GM12878 (cell line): ENCODE measurements around the gene BAG1. TPM values are rescaled to one million over a fixed set of nuclear protein-coding genes. Genes with fewer than 3 reads are reported as not detected.

Source experiments
- CHD1 ChIP-seq: IDR thresholded peaks from 2 replicates; pipeline ENCODE4 v1.6.1; 2012; ENCODE audit warnings: low read depth, low read length, improper control_type of control experiment
- E2F8 ChIP-seq: fragments of 450-650 bp; IDR thresholded peaks from 2 replicates; pipeline ENCODE4 v1.6.1; 2018; ENCODE audit warnings: mild to moderate bottlenecking, low read depth, moderate library complexity; ENCODE audit not compliant: partially characterized antibody
- EP300 ChIP-seq, 2 experiments: fragments of 150-350 bp in 1 of 2; IDR thresholded peaks; 2 replicates each; pipeline ENCODE4 v1.6.1; 2011 to 2012; ENCODE audit warnings: low read depth in 2 of 2, low read length in 2 of 2, borderline replicate concordance in 1 of 2, improper control_type of control experiment in 1 of 2, inconsistent platforms in 1 of 2; ENCODE audit not compliant: control insufficient read depth in 1 of 2
- EZH2 ChIP-seq: IDR thresholded peaks from 2 replicates; pipeline ENCODE4 v1.6.1; 2012; ENCODE audit warnings: low read depth, mild to moderate bottlenecking, control low read depth, inconsistent platforms, low read length, borderline replicate concordance; ENCODE audit not compliant: control insufficient read depth
- FOXM1 ChIP-seq: IDR thresholded peaks from 2 replicates; pipeline ENCODE4 v1.6.1; 2012; ENCODE audit warnings: low read depth, mild to moderate bottlenecking, inconsistent platforms, low read length, moderate library complexity
- GABPA ChIP-seq: IDR thresholded peaks from 2 replicates; pipeline ENCODE4 v1.6.1; 2014; ENCODE audit warnings: antibody characterized with exemption, low read depth, mild to moderate bottlenecking, inconsistent platforms
- GATAD2B ChIP-seq: fragments of 450-650 bp; conservative IDR thresholded peaks from 2 replicates; pipeline ENCODE4 v1.6.1; 2017; ENCODE audit warnings: low read depth, mild to moderate bottlenecking, moderate library complexity
- IKZF2 ChIP-seq, 2 experiments: fragments of 450-650 bp; IDR thresholded peaks; 2 replicates each; pipeline ENCODE4 v1.6.1; 2017; ENCODE audit warnings: mild to moderate bottlenecking in 2 of 2, moderate library complexity in 2 of 2
- IRF4 ChIP-seq: IDR thresholded peaks from 2 replicates; pipeline ENCODE4 v1.6.1; 2011; ENCODE audit warnings: low read depth, low read length
- MEF2A ChIP-seq: IDR thresholded peaks from 2 replicates; pipeline ENCODE4 v1.6.1; 2011; ENCODE audit warnings: low read depth, mild to moderate bottlenecking, low read length, moderate library complexity; ENCODE audit not compliant: insufficient read depth
- MTA2 ChIP-seq: fragments of 450-650 bp; IDR thresholded peaks from 2 replicates; pipeline ENCODE4 v1.6.1; 2016; ENCODE audit warnings: low read depth, mild to moderate bottlenecking, moderate library complexity
- NBN ChIP-seq: fragments of 450-650 bp; IDR thresholded peaks from 2 replicates; pipeline ENCODE4 v1.6.1; 2016
- POLR2AphosphoS2 ChIP-seq: IDR thresholded peaks from 2 replicates; pipeline ENCODE4 v1.6.1; 2011; ENCODE audit warnings: low read depth, mild to moderate bottlenecking, low read length, improper control_type of control experiment, moderate library complexity
- POU2F2 ChIP-seq: IDR thresholded peaks from 3 replicates; pipeline ENCODE4 v1.6.1; 2011; ENCODE audit warnings: low read depth, mild to moderate bottlenecking, low read length, borderline replicate concordance
- RAD51 ChIP-seq: fragments of 450-650 bp; IDR thresholded peaks from 2 replicates; pipeline ENCODE4 v1.6.1; 2016; ENCODE audit warnings: moderate library complexity, mild to moderate bottlenecking, inconsistent platforms
- SMARCA5 ChIP-seq: fragments of 450-650 bp; IDR thresholded peaks from 2 replicates; pipeline ENCODE4 v1.6.1; 2017; ENCODE audit warnings: mild to moderate bottlenecking
- SUPT20H ChIP-seq: IDR thresholded peaks from 2 replicates; pipeline ENCODE4 v1.6.1; 2011; ENCODE audit warnings: low read depth, mild to moderate bottlenecking, low read length, moderate library complexity, borderline replicate concordance; ENCODE audit not compliant: control insufficient read depth
- TAF1 ChIP-seq: IDR thresholded peaks from 2 replicates; pipeline ENCODE4 v1.6.1; 2011; ENCODE audit warnings: mild to moderate bottlenecking, low read depth, low read length, borderline replicate concordance
- YBX1 ChIP-seq: fragments of 450-650 bp; IDR thresholded peaks from 2 replicates; pipeline ENCODE4 v1.6.1; 2016; ENCODE audit warnings: antibody characterized with exemption
- ZNF274 ChIP-seq: IDR thresholded peaks from one replicate; pipeline ENCODE4 v1.8.0; 2011; ENCODE audit not compliant: insufficient read length, insufficient read depth
- polyA plus RNA-seq, 11 experiments: library from polyadenylated mRNA; depleted of rRNA in 4 of 11; unstranded in 6 of 11; stranded (reverse) in 5 of 11; fragments of >200 nt; fragmentation: Nextera tagmentation in 4 of 11; fragmentation: Illumina TruSeq in 1 of 11; extraction: Ambion mirVana in 4 of 11; extraction: Trizol in 1 of 11; gene quantifications; 1 replicate in 1 of 11; 2 replicates in 10 of 11; pipeline versions ENCODE4 v1.2.1 to v1.2.3, GENCODE V29; 2011 to 2016; ENCODE audit warnings: inconsistent platforms in 2 of 11, missing spikeins in 2 of 11, low read depth in 1 of 11
- total RNA-seq, 4 experiments: library from RNA; depleted of rRNA in 3 of 4; stranded (reverse); fragments of >200 nt in 3 of 4; fragmentation: Illumina TruSeq in 1 of 4; extraction: Trizol in 1 of 4; gene quantifications; 2 replicates each; pipeline versions ENCODE4 v1.2.1 to v1.2.3, GENCODE V29; 2013 to 2021
- TF ChIP-seq, protein P1 (sequence below): IDR thresholded peaks from 2 replicates; pipeline ENCODE4 v1.6.1; 2012; ENCODE audit warnings: improper control_type of control experiment, low read depth, low read length; ENCODE audit not compliant: insufficient replicate concordance
- TF ChIP-seq, protein P2 (sequence below): IDR thresholded peaks from 2 replicates; pipeline ENCODE4 v1.6.1; 2011; ENCODE audit warnings: low read depth, mild to moderate bottlenecking, low read length, moderate library complexity, borderline replicate concordance; ENCODE audit errors: extremely low read depth

Gene BAG1
- total and polyA plus RNA-seq, 10 of the 15 experiments (the other 5 are each of a cell fraction or from before 2014, with no cell fraction given) = 11.6 to 135 (median 68.9) TPM

DNA sequence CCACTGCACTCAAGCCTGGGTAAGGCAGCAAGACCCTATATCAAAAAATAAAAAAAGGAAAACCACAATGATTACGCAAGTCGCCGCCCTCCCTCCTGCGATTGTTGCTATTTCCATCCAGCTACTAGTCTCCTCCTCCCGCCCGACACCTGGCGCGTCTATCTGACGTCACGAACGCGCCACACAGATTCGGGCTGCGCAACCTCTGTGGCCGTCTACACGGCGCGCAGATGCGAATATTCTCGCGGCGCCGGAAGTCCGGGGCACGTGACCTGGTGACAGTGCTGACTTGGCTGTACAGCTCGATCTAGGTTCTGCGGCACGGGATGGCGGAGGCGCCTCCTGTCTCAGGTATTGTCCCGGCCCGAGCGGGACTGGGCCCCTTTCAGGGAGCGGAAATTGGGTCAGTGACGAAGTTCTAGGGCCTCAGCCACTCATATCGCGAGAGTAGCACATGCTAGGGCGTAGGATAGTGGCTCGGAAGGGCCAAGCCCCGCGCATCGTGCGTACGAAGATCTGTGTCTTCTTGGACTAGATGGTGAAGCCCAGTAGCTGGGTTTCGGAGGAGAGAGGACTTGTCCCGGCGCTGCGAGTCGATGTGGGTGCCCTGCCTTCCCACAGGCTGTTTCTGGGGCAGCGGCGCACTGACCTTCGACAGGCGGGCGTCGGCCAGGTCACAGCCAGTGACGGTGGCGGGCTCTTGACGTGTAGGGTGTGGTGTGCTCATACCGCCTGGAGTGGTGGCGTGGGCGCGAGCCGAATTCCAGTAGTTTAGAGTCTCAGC, 25.9 kb upstream of the BAG1 start, which contains the start of gene NFX1 (continued):
- TF ChIP-seq E2F8 (peak; percentile 89), MEF2A (peak; percentile 91), POLR2AphosphoS2 (peak; percentile 94), YBX1 (no peak), FOXM1 (peak; percentile 59; the same call in 1 of the 2 replicates), GATAD2B (peak; percentile 60; the same call in 1 of the 2 replicates), NBN (peak; percentile 100), EP300 (IDR thresholded peaks at IDR 0.05; ENCODE audit: borderline replicate concordance in 1 of 2, control insufficient read depth in 1 of 2, low read depth in 2 of 2, low read length in 2 of 2) (peak in 1 of 2 experiments; percentile 43; a peak in 1 of 4 replicates), POU2F2 (peak; percentile 64; the same call in 1 of the 3 replicates), CHD1 (no peak), IRF4 (no peak), GABPA (peak; percentile 84), ZNF274 (no peak), RAD51 (peak; percentile 98), SMARCA5 (0 out of 2 replicates have a peak, but pooled peaks have one; percentile 38), EZH2 (no peak), IKZF2 (IDR thresholded peaks at IDR 0.05) (peak; percentile 17 to 45; a peak in 2 of 4 replicates), SUPT20H (no peak), TAF1 (peak; percentile 83), MTA2 (0 out of 2 replicates have a peak, but pooled peaks have one; percentile 15)
- TF ChIP-seq, protein P1, sequence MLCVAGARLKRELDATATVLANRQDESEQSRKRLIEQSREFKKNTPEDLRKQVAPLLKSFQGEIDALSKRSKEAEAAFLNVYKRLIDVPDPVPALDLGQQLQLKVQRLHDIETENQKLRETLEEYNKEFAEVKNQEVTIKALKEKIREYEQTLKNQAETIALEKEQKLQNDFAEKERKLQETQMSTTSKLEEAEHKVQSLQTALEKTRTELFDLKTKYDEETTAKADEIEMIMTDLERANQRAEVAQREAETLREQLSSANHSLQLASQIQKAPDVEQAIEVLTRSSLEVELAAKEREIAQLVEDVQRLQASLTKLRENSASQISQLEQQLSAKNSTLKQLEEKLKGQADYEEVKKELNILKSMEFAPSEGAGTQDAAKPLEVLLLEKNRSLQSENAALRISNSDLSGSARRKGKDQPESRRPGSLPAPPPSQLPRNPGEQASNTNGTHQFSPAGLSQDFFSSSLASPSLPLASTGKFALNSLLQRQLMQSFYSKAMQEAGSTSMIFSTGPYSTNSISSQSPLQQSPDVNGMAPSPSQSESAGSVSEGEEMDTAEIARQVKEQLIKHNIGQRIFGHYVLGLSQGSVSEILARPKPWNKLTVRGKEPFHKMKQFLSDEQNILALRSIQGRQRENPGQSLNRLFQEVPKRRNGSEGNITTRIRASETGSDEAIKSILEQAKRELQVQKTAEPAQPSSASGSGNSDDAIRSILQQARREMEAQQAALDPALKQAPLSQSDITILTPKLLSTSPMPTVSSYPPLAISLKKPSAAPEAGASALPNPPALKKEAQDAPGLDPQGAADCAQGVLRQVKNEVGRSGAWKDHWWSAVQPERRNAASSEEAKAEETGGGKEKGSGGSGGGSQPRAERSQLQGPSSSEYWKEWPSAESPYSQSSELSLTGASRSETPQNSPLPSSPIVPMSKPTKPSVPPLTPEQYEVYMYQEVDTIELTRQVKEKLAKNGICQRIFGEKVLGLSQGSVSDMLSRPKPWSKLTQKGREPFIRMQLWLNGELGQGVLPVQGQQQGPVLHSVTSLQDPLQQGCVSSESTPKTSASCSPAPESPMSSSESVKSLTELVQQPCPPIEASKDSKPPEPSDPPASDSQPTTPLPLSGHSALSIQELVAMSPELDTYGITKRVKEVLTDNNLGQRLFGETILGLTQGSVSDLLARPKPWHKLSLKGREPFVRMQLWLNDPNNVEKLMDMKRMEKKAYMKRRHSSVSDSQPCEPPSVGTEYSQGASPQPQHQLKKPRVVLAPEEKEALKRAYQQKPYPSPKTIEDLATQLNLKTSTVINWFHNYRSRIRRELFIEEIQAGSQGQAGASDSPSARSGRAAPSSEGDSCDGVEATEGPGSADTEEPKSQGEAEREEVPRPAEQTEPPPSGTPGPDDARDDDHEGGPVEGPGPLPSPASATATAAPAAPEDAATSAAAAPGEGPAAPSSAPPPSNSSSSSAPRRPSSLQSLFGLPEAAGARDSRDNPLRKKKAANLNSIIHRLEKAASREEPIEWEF = no peak
- TF ChIP-seq, protein P2, sequence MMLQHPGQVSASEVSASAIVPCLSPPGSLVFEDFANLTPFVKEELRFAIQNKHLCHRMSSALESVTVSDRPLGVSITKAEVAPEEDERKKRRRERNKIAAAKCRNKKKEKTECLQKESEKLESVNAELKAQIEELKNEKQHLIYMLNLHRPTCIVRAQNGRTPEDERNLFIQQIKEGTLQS = peak; percentile 97
